ENCODE data around the gene HSPB2. TPM values are rescaled to one million over a fixed set of nuclear protein-coding genes. Genes with fewer than 3 reads are reported as not detected.
A peak's percentile ranks its signal among the peaks of the same experiment; 100 is the strongest.

The HSPB2 gene
- total RNA-seq, 1 donor from 2014 or later, result not detected

DNA sequence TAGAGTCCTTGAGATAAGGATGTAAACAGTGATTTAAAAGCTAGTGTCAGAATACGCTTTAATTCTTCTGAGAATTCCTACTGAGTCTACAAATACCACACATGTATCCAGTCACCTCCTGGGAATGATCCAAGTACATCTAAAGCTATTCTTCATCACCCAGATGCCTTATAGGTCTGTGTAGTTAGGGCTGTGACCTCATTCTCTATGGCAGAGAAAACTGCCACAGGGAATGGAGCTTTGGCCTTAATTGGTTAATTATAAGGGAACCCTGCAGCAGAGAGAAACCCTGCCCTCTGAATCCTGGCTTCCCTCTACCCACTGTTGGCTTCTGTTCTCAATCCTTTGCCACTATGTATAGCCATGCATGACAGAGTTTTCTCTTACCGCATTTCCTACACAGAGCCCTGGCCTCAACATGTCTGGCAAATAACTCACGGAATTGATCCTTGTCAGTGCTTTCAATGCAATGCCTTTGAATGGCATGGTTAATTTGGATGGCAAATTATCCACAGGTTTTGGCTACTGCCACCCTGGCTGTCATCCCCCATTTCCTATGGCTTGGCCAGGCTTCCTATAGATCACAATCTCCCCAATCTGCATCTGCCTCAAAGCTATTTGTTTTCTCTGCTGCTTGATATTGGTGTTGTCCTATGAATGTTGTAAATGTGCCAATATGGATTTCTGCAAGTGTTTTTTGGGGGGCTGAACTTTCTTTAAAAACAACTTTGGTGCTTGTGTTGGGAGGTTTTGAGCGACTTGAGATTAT lies 27.5 kb downstream of the HSPB2 start:
- peak; percentile 69 for DNase-seq

- DNase-seq, result no peak
These were observed 29.4 kb downstream of the HSPB2 start for GRCh38 chr11:111941963-111942362.

- no peak for DNase-seq
These were observed 30.3 kb downstream of the HSPB2 start for GRCh38 chr11:111942829-111943228.

DNA sequence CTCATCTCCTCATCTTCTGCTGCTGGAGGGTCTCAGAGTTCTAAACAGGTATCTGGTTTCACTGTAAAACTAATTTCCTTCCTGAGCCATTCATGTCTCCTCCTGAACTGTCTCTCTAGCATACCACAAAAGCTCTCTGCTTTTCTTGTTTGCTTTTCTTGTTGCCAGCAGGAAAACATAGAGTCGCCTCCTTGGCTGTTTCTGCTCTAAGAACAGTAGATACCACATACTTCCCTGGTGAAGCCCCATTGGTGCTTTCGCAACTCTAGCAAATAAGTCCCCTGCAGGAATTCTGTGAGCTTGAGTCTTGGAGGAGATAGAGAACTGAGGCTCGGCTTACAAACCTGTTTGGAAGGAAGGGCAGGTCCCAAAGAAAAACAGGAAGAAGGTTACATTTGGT lies 31.6 kb downstream of the HSPB2 start:
- peak; percentile 63 for DNase-seq

DNA sequence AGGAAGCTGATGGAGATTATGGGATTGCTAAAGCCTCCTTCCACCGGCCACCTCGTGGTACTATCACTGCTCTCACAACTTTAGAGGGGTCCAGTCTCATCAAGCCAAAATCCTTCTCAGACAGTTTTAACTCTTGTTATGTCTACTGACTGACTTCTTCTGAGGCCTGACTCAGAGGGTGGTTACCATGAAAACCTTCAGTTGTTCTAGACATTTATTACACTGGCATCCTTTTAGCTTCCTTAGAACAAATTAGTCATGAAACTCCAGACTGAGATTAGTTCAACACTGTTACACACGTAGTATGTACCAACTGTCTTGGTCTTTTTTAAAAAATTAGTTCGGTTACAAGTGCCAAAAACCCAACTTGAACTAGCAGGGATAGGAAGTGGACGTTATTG lies 32.1 kb downstream of the HSPB2 start:
- DNase-seq, result peak; percentile 94

DNA sequence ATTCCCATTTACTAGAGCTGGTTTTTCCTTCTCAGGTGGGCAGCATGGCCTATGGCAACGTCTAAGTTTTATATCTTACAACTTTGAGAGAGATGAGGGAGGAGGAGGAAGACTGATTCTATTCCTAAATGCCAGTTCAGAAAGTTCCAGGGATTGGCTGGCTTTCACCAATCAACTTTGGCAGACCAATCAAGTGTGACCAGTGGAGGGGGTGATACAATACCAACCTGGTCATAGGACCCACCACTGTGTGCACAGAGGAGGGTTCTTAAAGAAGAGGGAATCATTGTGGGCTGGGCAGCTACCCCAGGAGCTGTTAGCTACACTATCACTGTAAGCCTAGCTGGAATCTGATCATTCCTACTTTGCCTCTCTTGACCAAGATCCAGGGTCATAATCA lies 32.7 kb downstream of the HSPB2 start:
- peak; percentile 66 for DNase-seq

DNA sequence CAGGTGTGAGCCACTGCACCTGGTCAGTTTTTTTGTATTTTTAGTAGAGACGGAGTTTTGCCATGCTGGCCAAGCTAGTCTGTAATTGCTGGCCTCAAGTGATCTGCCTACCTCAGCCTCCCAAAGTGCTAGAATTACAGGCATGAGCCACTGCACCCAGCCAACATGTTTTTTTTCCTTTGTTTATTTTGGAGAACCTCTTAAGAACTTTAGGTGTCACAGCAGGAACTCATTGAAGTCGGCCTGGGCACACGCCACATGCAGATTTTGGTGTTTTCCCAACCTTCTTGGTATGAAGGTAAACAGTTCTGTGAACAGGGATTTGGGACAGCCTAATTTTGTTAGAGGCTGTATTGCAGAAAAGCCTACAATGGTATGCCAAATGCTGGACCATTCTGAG lies 34.0 kb downstream of the HSPB2 start:
- DNase-seq, result no peak

DNA sequence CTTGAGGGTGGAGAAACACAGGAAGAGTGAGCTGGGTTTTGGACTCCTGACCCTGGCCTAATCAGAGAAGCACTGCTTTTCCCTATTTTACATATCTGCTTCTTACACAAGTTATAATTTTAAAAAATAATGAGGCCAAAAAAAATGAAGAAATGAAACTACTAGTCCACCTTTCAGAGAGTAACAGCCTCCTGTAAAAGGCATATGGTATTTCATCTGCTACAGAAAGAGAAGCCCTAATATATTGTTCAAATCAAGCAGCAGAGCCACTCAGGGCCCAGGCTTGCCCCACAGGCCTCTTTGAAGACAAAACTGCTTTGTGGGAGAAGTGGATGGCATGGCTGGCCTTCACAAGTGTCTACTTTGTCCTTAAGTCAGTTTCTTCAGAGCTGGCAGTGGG lies 34.6 kb downstream of the HSPB2 start:
- DNase-seq, result no peak

DNA sequence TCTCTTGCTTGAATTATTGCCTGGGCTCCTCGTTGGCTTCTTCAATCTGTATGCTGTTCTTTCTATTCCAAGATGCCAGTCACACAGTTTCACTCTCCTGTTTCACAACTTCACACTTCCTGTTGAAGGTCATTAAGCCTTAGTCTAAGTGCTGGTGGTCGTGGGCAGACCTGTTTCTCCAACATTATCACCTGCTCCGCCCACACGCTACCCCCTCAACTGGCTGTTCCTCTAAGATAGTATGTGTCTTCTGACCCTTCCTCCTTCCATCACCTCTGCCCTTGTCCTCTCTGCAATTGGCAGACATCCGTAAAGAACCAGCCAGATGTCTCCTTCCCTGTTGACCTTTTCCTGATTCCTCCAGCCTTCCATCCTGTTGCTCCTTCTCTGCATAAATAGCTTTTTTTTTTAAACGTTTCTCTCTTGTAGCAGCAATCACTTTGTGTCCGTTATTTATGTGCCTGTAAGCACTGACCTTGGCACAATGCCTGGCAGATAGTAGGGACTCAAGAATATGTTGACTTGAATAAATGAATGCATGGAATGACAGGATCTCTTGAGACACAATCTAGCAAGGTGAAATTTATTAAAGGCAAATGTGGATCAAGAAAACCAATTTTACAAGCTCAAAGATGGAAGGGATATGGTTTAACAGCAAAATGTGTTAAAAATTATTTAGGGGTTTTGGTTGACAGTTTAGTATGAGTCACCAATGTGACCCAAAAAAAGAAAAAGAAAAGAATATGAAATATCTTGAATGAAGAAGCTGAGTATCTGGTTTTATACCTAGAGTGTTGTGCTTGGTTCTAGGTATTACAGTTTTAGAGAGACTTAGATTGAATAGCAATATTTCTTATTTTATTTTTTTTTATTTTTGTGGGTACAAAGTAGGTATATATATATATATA lies 37.2 kb downstream of the HSPB2 start:
- peak; percentile 45 for DNase-seq

- no peak for DNase-seq
These were observed 39.0 kb downstream of the HSPB2 start for GRCh38 chr11:111951565-111951964.

GRCh38 chr11:111954154-111954553 lies 41.6 kb downstream of the HSPB2 start:
- DNase-seq, result no peak

DNA sequence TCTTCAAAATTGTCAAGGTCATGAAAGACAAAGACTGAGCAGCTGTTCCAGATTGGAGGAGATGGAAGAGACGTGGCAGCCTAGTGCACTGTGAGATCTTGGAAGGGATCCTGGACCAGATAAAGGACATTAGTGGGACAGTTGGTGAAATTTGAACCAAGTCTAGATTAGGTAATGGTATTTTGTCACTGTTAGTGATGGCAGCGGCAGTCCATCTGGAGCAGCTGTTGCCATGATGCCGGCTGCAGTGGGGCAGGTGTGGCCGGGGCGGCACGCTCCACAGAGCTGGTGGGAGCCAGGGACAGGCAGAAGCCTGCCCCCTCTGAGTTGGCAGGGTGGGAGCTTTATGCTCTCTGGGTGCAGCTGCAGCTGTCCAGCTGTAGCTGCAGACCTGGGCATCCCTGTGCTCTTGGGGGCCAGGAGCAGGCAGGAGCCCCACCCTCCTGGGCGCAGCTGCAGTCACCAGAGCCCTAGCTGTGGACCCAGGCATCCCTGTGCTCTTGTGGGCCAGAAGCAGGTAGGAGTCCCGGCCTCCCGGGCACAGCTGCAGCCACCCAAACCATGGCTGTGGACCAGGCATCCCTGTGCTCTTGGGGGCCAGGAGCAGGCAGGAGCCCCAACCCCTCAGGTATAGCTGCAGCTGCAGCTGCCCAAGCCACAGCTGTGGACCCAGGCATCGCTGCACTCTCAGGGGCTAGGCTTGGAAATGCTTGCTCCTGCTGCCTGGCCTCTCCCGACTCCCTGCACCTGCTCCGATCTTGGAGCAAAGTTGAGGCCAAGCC lies 45.3 kb downstream of the HSPB2 start:
- no peak for DNase-seq

DNA sequence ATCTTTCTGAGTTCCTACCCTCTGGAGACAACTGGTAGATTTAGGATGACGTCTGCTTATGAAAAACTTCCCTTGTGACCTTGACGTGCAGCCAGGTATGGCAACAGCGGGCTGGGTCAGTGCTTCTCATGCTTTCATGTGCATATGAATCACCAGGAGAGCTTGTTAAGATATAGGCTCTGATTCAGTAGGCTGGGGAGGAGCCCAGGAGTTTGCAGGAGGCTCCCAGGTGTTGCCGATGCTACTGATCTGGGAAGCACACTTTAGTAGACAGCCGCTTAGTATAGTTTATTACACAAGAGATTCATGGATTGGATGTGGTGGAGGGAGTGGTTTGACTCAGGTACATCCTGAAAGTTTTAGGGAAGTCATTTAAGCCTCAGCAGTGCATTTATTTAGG lies 48.4 kb downstream of the HSPB2 start:
- DNase-seq, result no peak

- no peak for DNase-seq
These were observed 49.1 kb downstream of the HSPB2 start for GRCh38 chr11:111961389-111962300.

Other genes starting within 250 kb of the HSPB2 start
- 52.6 and 72.7 TPM in 2 replicates for gene PPP2R1B, start 146.3 kb upstream of the HSPB2 start, total RNA-seq
- 28.7 and 31.8 TPM in 2 replicates for gene ALG9, start 41.2 kb upstream of the HSPB2 start, total RNA-seq
- gene FDXACB1, start 33.6 kb upstream of the HSPB2 start, total RNA-seq, result 1.9 and 2.0 TPM in 2 replicates
- gene CFAP68, start 33.2 kb upstream of the HSPB2 start, total RNA-seq, result 5.3 and 5.7 TPM in 2 replicates
- 1.0 and 1.7 TPM in 2 replicates for gene CRYAB, start 964 bp upstream of the HSPB2 start, total RNA-seq
- gene C11orf52, start 6.2 kb downstream of the HSPB2 start, total RNA-seq, result 0.17 and 0.47 TPM in 2 replicates
- gene DIXDC1, start 24.6 kb downstream of the HSPB2 start, total RNA-seq, result 17.7 and 30.8 TPM in 2 replicates
- gene DLAT, start 112.7 kb downstream of the HSPB2 start, total RNA-seq, result 25.5 and 41.6 TPM in 2 replicates
- gene PIH1D2, start 161.3 kb downstream of the HSPB2 start, total RNA-seq, result 0.93 and 1.4 TPM in 2 replicates
- 17.9 and 22.0 TPM in 2 replicates for gene NKAPD1, start 161.6 kb downstream of the HSPB2 start, total RNA-seq
- gene TIMM8B, start 174.0 kb downstream of the HSPB2 start, total RNA-seq, result 43.8 and 54.6 TPM in 2 replicates
- 198 and 201 TPM in 2 replicates for gene SDHD, start 174.1 kb downstream of the HSPB2 start, total RNA-seq

Measured in dermis blood vessel endothelial cell (primary cell).